Measurements from ENCODE around the gene PGLYRP4.

The PGLYRP4 gene

GRCh38 chr1:153353226-153353947 lies 4.7 kb upstream of the PGLYRP4 start:
- Histone ChIP-seq H3F3A (ENCODE audit: low read depth) (no peaks in the 10 kb centered on the region), H3K4me1 (ENCODE audit: insufficient read depth, low read length, poor library complexity, severe bottlenecking) (peaks cover under 1% of the 10 kb centered on the region), H3K36me3 (ENCODE audit: insufficient read depth, low read length) (no peaks in the 10 kb centered on the region), H3K4me2 (ENCODE audit: low read depth, low read length, poor library complexity, severe bottlenecking) (no peak overlapping the region), H3K9me3 (ENCODE audit: insufficient read depth, low read depth, low read length) (no peaks in the 10 kb centered on the region), H3K9ac (ENCODE audit: low read depth, low read length, poor library complexity, severe bottlenecking) (no peak overlapping the region), H3K4me3 (ENCODE audit: low read length, poor library complexity, severe bottlenecking) (no peak overlapping the region), H2AFZ (ENCODE audit: low read length) (no peak overlapping the region), H4K20me1 (ENCODE audit: insufficient read depth, low read length, poor library complexity, severe bottlenecking) (no peaks in the 10 kb centered on the region), H3K79me2 (ENCODE audit: insufficient read depth, low read length) (no peaks in the 10 kb centered on the region), H3K9me2 (replicated peaks; ENCODE audit: low read depth, low read length) (no peaks in the 10 kb centered on the region), H3K27me3 (ENCODE audit: insufficient read depth, low read length, poor library complexity, severe bottlenecking) (no peaks in the 10 kb centered on the region)
- TF ChIP-seq, protein P1, sequence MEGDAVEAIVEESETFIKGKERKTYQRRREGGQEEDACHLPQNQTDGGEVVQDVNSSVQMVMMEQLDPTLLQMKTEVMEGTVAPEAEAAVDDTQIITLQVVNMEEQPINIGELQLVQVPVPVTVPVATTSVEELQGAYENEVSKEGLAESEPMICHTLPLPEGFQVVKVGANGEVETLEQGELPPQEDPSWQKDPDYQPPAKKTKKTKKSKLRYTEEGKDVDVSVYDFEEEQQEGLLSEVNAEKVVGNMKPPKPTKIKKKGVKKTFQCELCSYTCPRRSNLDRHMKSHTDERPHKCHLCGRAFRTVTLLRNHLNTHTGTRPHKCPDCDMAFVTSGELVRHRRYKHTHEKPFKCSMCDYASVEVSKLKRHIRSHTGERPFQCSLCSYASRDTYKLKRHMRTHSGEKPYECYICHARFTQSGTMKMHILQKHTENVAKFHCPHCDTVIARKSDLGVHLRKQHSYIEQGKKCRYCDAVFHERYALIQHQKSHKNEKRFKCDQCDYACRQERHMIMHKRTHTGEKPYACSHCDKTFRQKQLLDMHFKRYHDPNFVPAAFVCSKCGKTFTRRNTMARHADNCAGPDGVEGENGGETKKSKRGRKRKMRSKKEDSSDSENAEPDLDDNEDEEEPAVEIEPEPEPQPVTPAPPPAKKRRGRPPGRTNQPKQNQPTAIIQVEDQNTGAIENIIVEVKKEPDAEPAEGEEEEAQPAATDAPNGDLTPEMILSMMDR (conservative IDR thresholded peaks at IDR 0.05; ENCODE audit: low read length): peak; percentile 61
- TF ChIP-seq EZH2phosphoT487 (IDR thresholded peaks at IDR 0.05; ENCODE audit: borderline replicate concordance): no peak

DNA sequence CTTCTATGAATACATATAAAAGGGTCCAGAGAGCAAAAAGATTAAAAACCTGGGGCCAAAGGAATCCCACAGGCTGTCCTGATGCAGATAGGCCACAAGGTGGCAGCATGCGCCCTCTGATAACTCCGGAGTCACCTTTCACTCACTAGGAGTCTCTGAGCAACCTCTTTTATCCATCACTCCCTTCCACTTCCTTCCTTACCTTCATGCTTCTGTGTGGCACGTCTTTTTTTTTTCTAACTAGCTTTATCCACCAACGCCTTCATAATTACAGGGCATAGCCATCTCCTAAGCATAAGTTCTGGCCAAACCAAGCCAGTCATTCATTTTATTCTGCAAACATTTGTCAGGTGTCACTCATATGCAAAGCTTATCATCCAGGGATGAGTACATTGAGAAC lies 3.9 kb upstream of the PGLYRP4 start:
- Histone ChIP-seq H3K27me3 (ENCODE audit: insufficient read depth, low read length, poor library complexity, severe bottlenecking) (no peaks in the 10 kb centered on the region), H3K36me3 (ENCODE audit: insufficient read depth, low read length) (no peaks in the 10 kb centered on the region)
- no peak for TF ChIP-seq EZH2phosphoT487 (IDR thresholded peaks at IDR 0.05; ENCODE audit: borderline replicate concordance)
- TF ChIP-seq, protein P1 (conservative IDR thresholded peaks at IDR 0.05; ENCODE audit: low read length): peak; percentile 89

GRCh38 chr1:153350321-153350957 lies 1.8 kb upstream of the PGLYRP4 start:
- H3K79me2 ChIP-seq (ENCODE audit: insufficient read depth, low read length): no peaks in the 10 kb centered on the region
- H2AFZ ChIP-seq (ENCODE audit: low read length): no peak overlapping the region
- no peaks in the 10 kb centered on the region for H3K9me3 ChIP-seq (ENCODE audit: insufficient read depth, low read depth, low read length)
- H3K9me2 ChIP-seq (replicated peaks; ENCODE audit: low read depth, low read length): no peaks in the 10 kb centered on the region
- H3K4me1 ChIP-seq (ENCODE audit: insufficient read depth, low read length, poor library complexity, severe bottlenecking): peaks cover 18% of the 10 kb centered on the region
- H3F3A ChIP-seq (ENCODE audit: low read depth): no peaks in the 10 kb centered on the region
- no peak overlapping the region for H3K9ac ChIP-seq (ENCODE audit: low read depth, low read length, poor library complexity, severe bottlenecking)
- H4K20me1 ChIP-seq (ENCODE audit: insufficient read depth, low read length, poor library complexity, severe bottlenecking): no peaks in the 10 kb centered on the region
- no peak for TF ChIP-seq EZH2phosphoT487 (IDR thresholded peaks at IDR 0.05; ENCODE audit: borderline replicate concordance)
- TF ChIP-seq, protein P1 (conservative IDR thresholded peaks at IDR 0.05; ENCODE audit: low read length): no peak
- no peaks in the 10 kb centered on the region for H3K36me3 ChIP-seq (ENCODE audit: insufficient read depth, low read length)
- no peak overlapping the region for H3K4me2 ChIP-seq (ENCODE audit: low read depth, low read length, poor library complexity, severe bottlenecking)
- no peaks in the 10 kb centered on the region for H3K27me3 ChIP-seq (ENCODE audit: insufficient read depth, low read length, poor library complexity, severe bottlenecking)
- H3K4me3 ChIP-seq (ENCODE audit: low read length, poor library complexity, severe bottlenecking): no peak overlapping the region

More for the DNA sequence above, 3.9 kb upstream of the PGLYRP4 start:
- no peaks in the 10 kb centered on the region for H3K79me2 ChIP-seq (ENCODE audit: insufficient read depth, low read length)
- no peaks in the 10 kb centered on the region for H3K9me2 ChIP-seq (replicated peaks; ENCODE audit: low read depth, low read length)
- H3K9ac ChIP-seq (ENCODE audit: low read depth, low read length, poor library complexity, severe bottlenecking): no peak overlapping the region
- no peak overlapping the region for H2AFZ ChIP-seq (ENCODE audit: low read length)
- no peak overlapping the region for H3K4me2 ChIP-seq (ENCODE audit: low read depth, low read length, poor library complexity, severe bottlenecking)
- no peak overlapping the region for H3K4me3 ChIP-seq (ENCODE audit: low read length, poor library complexity, severe bottlenecking)
- H3K4me1 ChIP-seq (ENCODE audit: insufficient read depth, low read length, poor library complexity, severe bottlenecking): peaks cover 5% of the 10 kb centered on the region
- no peaks in the 10 kb centered on the region for H3K9me3 ChIP-seq (ENCODE audit: insufficient read depth, low read depth, low read length)
- no peaks in the 10 kb centered on the region for H4K20me1 ChIP-seq (ENCODE audit: insufficient read depth, low read length, poor library complexity, severe bottlenecking)
- no peaks in the 10 kb centered on the region for H3F3A ChIP-seq (ENCODE audit: low read depth)
